Measurements from ENCODE around the gene OR2H2. TPM values are rescaled to one million over a fixed set of nuclear protein-coding genes. Genes with fewer than 3 reads are reported as not detected.
A peak's percentile ranks its signal among the peaks of the same experiment; 100 is the strongest.

OR2H2 gene
- not detected for total RNA-seq

DNA sequence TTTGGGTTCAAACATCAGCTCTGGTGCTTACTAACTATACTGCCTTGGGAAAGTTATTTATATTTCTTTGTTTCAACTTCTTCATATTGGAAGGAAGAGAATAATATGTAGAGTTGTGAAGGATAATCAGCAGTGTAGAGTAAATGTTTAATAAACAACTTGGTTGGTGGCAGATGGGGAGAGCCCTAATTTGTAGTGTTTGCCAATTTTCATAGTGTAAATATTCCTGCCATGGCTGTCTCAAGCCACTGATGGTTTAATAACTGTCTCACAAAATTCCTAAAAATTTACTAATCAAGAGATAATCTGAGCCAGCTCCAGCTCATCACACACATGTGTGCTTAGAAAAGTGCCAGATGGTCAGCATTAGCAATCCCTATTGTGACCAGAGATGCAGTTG, at the start of gene OR2H2:
Gene OR2H2, plus strand, starts transcription at position 301 of the 400 bp plus-strand sequence. CDS start 2,824 bp downstream, outside the sequence.
- H3K36me3 Mint-ChIP-seq (ENCODE audit: low read depth), result no peaks in the 10 kb centered on the region
- peaks cover 10% of the 10 kb centered on the region for H3K27me3 Mint-ChIP-seq (ENCODE audit: low read depth)
- intact Hi-C loops (cut with micrococcal nuclease), result no loop called here
- no peaks in the 10 kb centered on the region for H3K9me3 Mint-ChIP-seq
- H3K27ac Mint-ChIP-seq, result no peak within 1 kb of the TSS
- H3K4me3 Mint-ChIP-seq, result no peak within 1 kb of the TSS
- CTCF ChIA-PET, result no interaction called here
- DNase-seq, result no peak
- no peaks in the 10 kb centered on the region for H3K4me1 Mint-ChIP-seq (ENCODE audit: low read depth)

DNA sequence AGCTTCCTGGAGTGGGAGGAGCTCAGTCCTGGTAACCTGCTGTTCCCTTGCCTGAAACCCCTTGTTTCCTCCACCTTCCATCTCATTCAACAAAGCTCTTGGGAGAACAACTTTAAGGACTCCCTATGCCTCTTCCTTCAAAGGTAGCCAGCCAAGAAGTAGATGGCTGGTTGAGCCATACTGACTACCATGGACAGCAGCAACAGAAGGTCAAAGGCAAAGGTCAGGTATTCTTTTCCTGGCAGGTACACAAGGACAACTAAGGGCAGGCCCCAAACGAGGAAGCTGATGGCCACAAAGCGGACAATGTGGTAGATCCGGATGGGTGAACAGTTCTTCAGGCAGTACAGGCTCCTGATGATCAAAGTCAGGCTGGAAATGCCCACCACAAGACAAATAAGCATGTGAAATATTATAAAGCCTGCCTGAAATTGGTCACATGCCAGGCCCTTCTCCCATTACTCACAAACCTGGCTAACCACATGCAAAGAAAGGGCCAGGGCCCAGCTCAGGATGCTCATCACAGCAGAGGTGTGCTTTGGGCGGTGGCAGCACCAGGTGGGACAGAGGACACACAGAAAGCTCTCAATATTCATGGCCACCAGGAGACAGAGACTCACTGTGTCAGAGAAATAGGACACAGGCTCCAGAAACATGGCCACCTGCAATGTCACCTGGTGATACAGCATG, 47.1 kb upstream of the OR2H2 start:
- no peaks in the 10 kb centered on the region for H3K4me1 Mint-ChIP-seq (ENCODE audit: low read depth)
- H3K27me3 Mint-ChIP-seq (ENCODE audit: low read depth), result peaks cover 16% of the 10 kb centered on the region
- H3K9me3 Mint-ChIP-seq, result no peaks in the 10 kb centered on the region
- H3K27ac Mint-ChIP-seq, result no peak overlapping the region
- CTCF ChIA-PET, result no interaction called here
- H3K36me3 Mint-ChIP-seq (ENCODE audit: low read depth), result no peaks in the 10 kb centered on the region
- DNase-seq, result no peak
- intact Hi-C loops (cut with micrococcal nuclease), result no loop called here
- no peak overlapping the region for H3K4me3 Mint-ChIP-seq

DNA sequence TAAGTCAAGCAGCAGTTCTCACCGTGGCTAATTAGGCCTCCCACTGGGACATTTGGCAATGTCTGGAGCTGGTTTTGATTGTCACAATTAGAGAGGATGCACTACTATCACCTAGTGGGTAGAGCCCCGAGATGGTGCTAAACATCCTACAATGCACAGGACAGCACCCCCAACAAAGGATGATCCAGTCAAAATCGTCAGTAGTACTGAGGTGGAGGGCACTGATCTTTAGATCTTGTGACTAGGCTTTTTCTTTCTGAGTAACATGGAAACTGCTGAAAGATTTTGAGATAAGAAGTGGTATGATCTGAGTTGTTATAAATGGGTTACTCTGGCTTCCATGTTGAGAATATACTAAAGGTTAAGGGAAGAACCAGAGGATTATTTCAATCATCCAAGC, 37.3 kb upstream of the OR2H2 start:
- peak; percentile 14 for DNase-seq
- H3K4me3 Mint-ChIP-seq, result no peak overlapping the region
- peaks cover 15% of the 10 kb centered on the region for H3K27me3 Mint-ChIP-seq (ENCODE audit: low read depth)
- no peaks in the 10 kb centered on the region for H3K36me3 Mint-ChIP-seq (ENCODE audit: low read depth)
- intact Hi-C loops (cut with micrococcal nuclease), result no loop called here
- no peaks in the 10 kb centered on the region for H3K9me3 Mint-ChIP-seq
- H3K4me1 Mint-ChIP-seq (ENCODE audit: low read depth), result peaks cover 4% of the 10 kb centered on the region
- H3K27ac Mint-ChIP-seq, result no peak overlapping the region
- CTCF ChIA-PET, result no interaction called here

DNA sequence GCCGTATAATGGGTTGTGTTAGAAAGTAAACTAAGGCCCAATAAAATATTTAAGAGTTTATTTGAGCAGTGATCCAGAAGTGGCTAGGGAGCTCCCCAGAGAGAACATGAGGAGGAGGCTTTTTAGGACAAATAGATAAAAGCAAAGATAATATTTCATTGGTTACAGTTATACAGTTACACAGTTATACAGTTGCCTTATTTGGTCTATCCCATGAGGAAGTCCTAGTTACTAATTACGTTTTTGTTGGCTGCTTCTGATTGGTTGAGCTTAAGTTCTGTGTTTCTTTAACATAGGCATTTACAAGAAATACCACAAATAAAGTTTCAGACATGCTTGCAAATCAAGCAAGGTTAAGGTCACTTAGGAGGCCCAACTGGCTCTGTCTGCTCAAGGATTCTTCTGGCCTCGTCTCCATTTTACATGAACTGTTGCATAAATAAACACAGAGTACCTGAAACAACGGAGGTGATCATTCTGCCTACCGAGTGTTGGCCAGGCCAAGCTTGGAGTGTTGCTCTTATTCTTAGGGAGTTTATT, 32.3 kb upstream of the OR2H2 start:
- Mint-ChIP-seq H3K9me3 (no peaks in the 10 kb centered on the region), H3K27ac (no peak overlapping the region), H3K27me3 (ENCODE audit: low read depth) (peaks cover 42% of the 10 kb centered on the region), H3K4me3 (peak overlapping the region; percentile 63), H3K4me1 (ENCODE audit: low read depth) (peaks cover 13% of the 10 kb centered on the region), H3K36me3 (ENCODE audit: low read depth) (no peaks in the 10 kb centered on the region)
- DNase-seq, result no peak
- intact Hi-C loops (cut with micrococcal nuclease), result no loop called here
- CTCF ChIA-PET, result no interaction called here

DNA sequence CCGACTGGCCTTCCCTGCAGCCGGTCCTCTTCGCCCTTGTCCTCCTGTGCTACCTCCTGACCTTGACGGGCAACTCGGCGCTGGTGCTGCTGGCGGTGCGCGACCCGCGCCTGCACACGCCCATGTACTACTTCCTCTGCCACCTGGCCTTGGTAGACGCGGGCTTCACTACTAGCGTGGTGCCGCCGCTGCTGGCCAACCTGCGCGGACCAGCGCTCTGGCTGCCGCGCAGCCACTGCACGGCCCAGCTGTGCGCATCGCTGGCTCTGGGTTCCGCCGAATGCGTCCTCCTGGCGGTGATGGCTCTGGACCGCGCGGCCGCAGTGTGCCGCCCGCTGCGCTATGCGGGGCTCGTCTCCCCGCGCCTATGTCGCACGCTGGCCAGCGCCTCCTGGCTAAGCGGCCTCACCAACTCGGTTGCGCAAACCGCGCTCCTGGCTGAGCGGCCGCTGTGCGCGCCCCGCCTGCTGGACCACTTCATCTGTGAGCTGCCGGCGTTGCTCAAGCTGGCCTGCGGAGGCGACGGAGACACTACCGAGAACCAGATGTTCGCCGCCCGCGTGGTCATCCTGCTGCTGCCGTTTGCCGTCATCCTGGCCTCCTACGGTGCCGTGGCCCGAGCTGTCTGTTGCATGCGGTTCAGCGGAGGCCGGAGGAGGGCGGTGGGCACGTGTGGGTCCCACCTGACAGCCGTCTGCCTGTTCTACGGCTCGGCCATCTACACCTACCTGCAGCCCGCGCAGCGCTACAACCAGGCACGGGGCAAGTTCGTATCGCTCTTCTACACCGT, 31.5 kb upstream of the OR2H2 start:
- DNase-seq, result peak; percentile 30
- H3K9me3 Mint-ChIP-seq, result no peaks in the 10 kb centered on the region
- peaks cover 13% of the 10 kb centered on the region for H3K4me1 Mint-ChIP-seq (ENCODE audit: low read depth)
- CTCF ChIA-PET, result interaction anchor here (0.6 kb wide), 1 partner anchor 410 kb away, joined by 3 read pairs; no protein-coding TSS in a partner anchor
- H3K4me3 Mint-ChIP-seq, result peak overlapping the region; percentile 63
- H3K27me3 Mint-ChIP-seq (ENCODE audit: low read depth), result peaks cover 40% of the 10 kb centered on the region
- H3K36me3 Mint-ChIP-seq (ENCODE audit: low read depth), result no peaks in the 10 kb centered on the region
- intact Hi-C loops (cut with micrococcal nuclease), result no loop called here
- H3K27ac Mint-ChIP-seq, result peak overlapping the region; percentile 63

DNA sequence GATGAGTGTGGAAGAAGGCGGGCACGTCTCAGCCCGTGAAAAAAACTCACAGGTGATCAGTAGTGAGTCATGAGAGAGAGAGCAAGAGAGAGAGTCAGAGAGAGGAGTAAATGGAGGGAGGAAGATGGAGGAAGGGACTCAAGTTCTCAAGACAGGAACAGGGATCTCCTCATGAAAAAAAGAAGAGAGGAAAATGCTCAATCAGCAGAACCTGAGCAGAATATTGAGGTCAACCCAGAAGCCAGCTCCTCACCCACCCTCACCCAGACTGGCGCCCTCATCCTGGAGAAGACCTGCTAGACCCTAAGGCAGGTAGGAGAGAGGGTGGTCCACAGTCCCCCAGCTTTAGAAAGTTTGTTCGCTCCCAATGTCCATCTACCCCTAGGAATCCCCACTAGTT, 30.2 kb upstream of the OR2H2 start:
- DNase-seq, result no peak
- CTCF ChIA-PET, result interaction anchor here (0.6 kb wide), 1 partner anchor 60 kb away, joined by 3 read pairs; no protein-coding TSS in a partner anchor
- Mint-ChIP-seq H3K27me3 (ENCODE audit: low read depth) (peaks cover 43% of the 10 kb centered on the region), H3K4me3 (no peak overlapping the region), H3K27ac (no peak overlapping the region), H3K4me1 (ENCODE audit: low read depth) (peaks cover 13% of the 10 kb centered on the region), H3K36me3 (ENCODE audit: low read depth) (no peaks in the 10 kb centered on the region), H3K9me3 (no peaks in the 10 kb centered on the region)
- intact Hi-C loops (cut with micrococcal nuclease), result no loop called here

DNA sequence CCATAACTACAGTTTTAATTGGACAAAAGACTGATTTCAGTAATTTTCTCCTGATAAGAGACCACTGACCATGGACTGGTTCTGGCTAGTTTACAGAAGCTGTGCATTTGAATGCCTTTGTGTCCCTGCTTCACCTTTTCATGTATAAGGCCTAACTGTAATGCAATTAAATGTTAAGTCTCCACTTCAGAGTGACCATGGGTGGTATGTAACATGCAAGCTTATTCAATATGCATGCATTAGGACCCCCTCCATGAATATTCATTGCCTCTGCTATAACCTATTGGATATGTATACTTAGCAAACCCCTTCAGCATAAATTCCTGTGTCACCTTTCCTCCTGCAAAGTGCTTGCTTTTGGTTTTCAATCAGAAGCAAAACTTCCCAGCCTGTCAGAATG, 27.6 kb upstream of the OR2H2 start:
- CTCF ChIA-PET, result no interaction called here
- Mint-ChIP-seq H3K36me3 (ENCODE audit: low read depth) (no peaks in the 10 kb centered on the region), H3K27me3 (ENCODE audit: low read depth) (peaks cover 47% of the 10 kb centered on the region), H3K9me3 (no peaks in the 10 kb centered on the region), H3K4me1 (ENCODE audit: low read depth) (peaks cover 16% of the 10 kb centered on the region), H3K27ac (no peak overlapping the region), H3K4me3 (no peak overlapping the region)
- intact Hi-C loops (cut with micrococcal nuclease), result no loop called here
- no peak for DNase-seq

DNA sequence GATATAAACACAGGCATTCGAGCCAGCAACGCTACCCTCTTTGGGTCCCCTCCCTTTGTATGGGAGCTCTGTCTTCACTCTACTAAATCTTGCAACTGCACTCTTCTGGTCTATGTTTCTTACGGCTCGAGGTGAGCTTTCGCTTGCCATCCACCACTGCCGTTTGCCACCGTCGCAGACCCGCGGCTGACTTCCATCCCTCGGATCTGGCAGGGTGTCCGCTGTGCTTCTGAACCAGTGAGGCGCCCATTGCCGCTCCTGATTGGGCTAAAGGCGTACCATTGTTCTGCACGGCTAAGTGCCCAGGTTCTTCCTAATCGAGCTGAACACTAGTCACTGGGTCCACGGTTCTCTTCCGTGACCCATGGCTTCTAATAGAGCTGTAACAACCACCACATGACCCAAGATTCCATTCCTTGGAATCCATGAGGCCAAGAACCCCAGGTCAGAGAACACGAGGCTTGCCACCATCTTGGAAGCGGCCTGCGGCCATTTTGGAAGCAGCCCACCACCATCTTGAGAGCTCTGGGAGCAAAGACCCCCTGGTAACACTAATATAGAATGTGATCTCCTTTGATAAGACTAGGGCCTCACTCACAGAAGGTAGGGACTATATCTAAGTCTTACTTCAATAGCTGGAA, 26.4 kb upstream of the OR2H2 start:
- Mint-ChIP-seq H3K9me3 (no peaks in the 10 kb centered on the region), H3K27ac (no peak overlapping the region), H3K4me1 (ENCODE audit: low read depth) (peaks cover 15% of the 10 kb centered on the region), H3K27me3 (ENCODE audit: low read depth) (peaks cover 51% of the 10 kb centered on the region), H3K36me3 (ENCODE audit: low read depth) (no peaks in the 10 kb centered on the region), H3K4me3 (no peak overlapping the region)
- no peak for DNase-seq
- CTCF ChIA-PET, result no interaction called here
- intact Hi-C loops (cut with micrococcal nuclease), result no loop called here

DNA sequence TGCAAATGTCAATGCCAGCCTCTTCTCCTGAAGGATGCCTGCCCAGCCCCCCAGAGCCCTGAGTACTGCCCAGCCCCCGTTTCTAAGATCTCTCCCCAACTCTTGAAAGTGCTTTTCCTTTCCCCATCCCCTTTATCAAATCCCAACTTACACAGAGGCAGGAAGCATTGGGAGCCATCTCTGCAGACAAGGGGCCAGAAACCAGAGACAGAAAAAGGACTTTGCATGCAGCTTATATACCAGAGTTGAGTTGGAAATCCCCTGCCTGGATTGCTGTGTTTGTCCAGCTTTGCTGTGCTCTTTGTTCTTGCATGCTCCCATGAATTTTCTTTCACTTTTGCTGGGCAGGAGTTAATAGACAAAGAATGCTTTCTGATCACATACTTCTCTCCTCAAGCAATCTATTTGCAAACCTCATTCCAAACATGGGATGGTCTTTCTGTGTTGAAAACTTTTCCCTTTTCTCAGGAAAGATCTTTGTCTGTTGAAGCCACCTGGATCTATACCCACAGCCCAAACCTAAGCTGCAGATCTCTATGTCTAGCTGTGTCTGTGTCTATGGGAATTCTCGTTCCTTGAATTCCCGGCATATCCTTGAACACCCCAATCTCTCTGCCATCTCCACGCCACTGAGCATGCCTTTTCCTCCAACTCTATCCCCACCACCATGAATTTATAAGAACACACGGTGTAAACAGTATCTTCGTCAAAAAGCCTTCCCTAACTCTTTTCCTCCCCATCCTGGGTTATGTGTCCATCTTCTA, 25.2 kb upstream of the OR2H2 start, which contains the start of gene UBD:
Gene UBD, minus strand, starts transcription at position 209 of the 764 bp plus-strand sequence. Its CDS starts 31 bp downstream, at position 178.
- peaks cover 11% of the 10 kb centered on the region for H3K4me1 Mint-ChIP-seq (ENCODE audit: low read depth)

DNA sequence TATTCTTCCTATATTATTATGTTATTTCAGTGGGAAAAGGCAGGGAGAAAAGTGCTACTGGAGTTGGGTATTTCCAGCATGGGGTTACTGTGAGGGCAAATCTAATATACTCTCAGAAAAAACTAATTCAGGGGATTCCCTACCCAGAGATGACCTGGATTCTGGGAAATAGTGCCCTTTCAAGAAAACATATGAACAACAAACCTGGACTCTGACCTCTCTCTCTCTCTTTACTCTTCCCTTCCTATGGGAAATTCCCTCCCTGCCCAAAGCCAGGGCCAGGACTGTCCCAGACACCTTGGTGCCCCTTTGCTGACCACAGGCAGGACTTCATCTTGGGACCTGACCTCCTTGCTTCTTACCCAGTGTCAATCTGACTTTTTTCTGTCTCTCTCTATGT, 23.8 kb upstream of the OR2H2 start:
- H3K4me3 Mint-ChIP-seq, result no peak overlapping the region
- H3K4me1 Mint-ChIP-seq (ENCODE audit: low read depth), result peaks cover 11% of the 10 kb centered on the region
- no peak for DNase-seq
- H3K27ac Mint-ChIP-seq, result peak overlapping the region; percentile 53
- no peaks in the 10 kb centered on the region for H3K36me3 Mint-ChIP-seq (ENCODE audit: low read depth)
- intact Hi-C loops (cut with micrococcal nuclease), result no loop called here
- peaks cover 36% of the 10 kb centered on the region for H3K27me3 Mint-ChIP-seq (ENCODE audit: low read depth)
- CTCF ChIA-PET, result no interaction called here
- H3K9me3 Mint-ChIP-seq, result no peaks in the 10 kb centered on the region

More for the DNA sequence above, 25.2 kb upstream of the OR2H2 start, which contains the start of gene UBD:
- H3K27ac Mint-ChIP-seq, result no peak within 1 kb of the TSS
- no peaks in the 10 kb centered on the region for H3K9me3 Mint-ChIP-seq
- no peak within 1 kb of the TSS for H3K4me3 Mint-ChIP-seq
- no peak for DNase-seq
- intact Hi-C loops (cut with micrococcal nuclease), result no loop called here
- H3K36me3 Mint-ChIP-seq (ENCODE audit: low read depth), result no peaks in the 10 kb centered on the region
- H3K27me3 Mint-ChIP-seq (ENCODE audit: low read depth), result peaks cover 39% of the 10 kb centered on the region
- CTCF ChIA-PET, result no interaction called here

DNA sequence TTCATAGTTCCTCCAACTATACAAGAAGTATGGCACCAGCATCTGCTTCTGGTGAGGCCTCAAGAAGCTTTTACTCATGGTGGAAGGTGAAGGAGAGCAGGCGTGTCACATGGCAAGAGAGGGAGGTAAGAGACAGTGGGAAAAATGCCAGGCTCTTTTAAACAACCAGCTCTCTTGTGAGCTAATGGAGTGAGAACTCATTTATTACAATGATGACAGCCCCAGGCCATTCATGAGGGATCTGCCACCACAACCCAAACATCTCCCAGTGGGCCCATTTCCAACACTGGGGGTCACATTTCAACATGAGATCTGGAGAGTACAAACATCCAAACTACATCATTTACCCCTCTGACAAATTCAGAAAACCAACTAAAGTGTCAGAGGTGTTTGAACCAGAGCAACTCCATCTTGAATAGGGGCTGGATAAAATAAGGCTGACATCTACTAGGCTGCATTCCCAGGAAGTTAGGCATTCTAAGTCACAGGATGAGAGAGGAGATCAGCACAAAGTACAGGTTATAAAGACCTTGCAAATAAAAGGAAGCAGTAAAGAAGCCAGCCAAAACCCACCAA, 23.2 kb upstream of the OR2H2 start:
- DNase-seq, result no peak
- no peaks in the 10 kb centered on the region for H3K36me3 Mint-ChIP-seq (ENCODE audit: low read depth)
- peaks cover 11% of the 10 kb centered on the region for H3K4me1 Mint-ChIP-seq (ENCODE audit: low read depth)
- no peaks in the 10 kb centered on the region for H3K9me3 Mint-ChIP-seq
- CTCF ChIA-PET, result no interaction called here
- no peak overlapping the region for H3K27ac Mint-ChIP-seq
- no peak overlapping the region for H3K4me3 Mint-ChIP-seq
- intact Hi-C loops (cut with micrococcal nuclease), result no loop called here
- peaks cover 32% of the 10 kb centered on the region for H3K27me3 Mint-ChIP-seq (ENCODE audit: low read depth)

All from activated naive CD4-positive, alpha-beta T cell treated with anti-CD3 and anti-CD28 coated beads for 36 hours (primary cell).